Stimulated activated CD4-positive, alpha-beta T cell treated with anti-CD3 and anti-CD28 coated beads, Interleukin-12 subunit alpha, Interleukin-12 subunit beta, amount 100 ng/mL, for 4 hours (primary cell): ENCODE measurements around the gene TCAIM.

ENCODE experiments used
- DNase-seq: peaks from one replicate; pipeline ENCODE4 v3.0.0-alpha.2; 2020

TCAIM gene, protein sequence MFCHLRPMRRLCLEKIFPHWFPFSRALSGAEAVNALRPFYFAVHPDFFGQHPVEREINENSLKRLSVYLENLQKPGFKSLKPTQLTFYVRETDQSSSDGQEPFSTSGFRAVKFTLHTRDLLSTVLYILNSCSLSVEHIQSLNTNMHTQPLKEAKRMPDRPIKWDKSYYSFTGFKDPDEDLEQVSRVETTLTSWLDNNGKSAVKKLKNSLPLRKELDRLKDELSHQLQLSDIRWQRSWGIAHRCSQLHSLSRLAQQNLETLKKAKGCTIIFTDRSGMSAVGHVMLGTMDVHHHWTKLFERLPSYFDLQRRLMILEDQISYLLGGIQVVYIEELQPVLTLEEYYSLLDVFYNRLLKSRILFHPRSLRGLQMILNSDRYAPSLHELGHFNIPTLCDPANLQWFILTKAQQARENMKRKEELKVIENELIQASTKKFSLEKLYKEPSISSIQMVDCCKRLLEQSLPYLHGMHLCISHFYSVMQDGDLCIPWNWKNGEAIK

DNA sequence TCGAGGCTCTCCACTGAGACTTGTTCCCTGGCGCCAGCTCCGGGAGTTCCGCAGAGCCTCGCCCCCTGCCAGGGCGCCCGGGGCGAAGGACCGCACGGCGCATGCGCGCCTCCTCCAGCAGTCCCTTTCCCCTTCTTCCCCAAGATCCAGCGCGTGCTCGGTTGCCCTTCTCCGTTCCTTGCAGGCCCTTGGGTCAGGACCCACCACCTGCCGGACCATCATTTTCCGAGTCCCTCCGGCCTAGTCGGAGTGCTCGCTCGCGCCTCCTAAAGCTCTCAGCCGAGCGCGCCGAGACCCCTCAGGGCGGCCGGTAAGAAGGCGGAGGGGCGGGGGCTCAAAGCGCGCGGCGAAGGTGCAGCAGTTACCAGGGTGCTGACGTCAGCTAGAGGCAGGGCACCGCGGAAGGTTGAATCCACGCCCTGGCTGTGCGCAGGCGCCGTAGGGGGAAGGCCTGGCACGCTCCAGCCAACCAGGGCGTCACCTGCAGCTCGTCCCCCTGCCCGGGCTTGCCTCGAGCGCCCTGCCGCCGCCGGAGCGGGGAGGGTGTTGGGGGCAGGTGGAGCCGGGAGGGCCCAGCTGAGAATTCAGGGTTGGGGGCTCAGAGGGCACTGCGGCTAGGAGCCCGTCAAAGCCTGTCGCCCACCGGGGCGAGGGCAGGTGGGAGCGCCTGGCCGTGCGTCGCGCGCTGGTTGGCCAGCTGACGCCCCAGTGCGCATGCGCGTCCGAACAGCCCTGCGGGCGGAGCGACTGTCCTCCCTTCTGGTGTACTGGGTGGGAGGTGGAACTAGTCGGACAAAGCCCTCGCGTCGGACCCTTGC lies at the start of gene TCAIM:
Gene TCAIM (plus strand): TSS at position 757 of the 818 bp plus-strand sequence. CDS start 16,017 bp downstream, outside the sequence.
- DNase-seq = peak; percentile 98

DNA sequence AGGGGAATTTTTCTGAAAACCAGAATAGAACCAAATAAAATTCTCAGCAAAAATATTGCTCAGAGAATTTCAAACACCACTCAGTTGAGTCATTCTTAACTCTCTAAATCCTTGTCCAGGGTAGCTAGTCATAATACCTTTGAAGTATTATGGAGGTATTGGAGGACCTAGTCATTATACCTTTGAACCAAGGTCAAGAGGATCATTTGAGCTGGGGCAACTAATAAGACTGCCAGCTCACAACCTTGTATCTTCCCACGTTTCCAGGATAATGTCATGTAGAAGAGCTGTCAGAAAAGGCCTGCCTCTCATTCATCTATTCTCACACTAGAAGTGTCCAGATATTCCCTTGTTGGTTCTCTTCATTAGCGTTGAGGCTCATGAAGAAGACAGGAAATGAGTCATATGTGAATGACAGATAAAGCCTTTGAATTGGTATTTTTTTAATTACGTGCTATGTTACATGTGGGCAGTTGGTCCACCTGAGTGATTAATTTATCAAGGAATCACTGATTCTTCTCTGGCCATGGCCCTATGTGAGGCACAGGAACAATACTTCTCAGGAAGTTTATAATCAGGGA lies 48.6 kb upstream of the TCAIM start:
- DNase-seq = no peak

DNA sequence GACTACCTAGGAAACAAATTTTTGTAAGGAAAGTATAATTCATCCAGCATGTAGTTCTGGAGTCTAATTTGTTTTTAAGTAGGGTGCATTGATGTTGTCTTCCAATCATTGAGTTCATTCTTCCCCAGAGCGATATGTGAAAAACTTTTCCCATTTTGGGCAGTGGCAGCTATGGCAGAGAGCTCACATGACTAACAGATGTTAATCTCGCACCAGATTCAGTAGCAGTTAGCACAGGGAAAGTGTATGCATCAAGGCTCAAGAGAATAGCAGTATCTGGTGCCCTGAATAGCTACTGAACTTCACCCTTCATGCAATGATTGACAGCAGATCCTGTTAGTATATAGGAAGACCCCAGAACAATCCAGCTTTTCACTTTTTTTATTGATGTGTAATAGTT lies 46.3 kb upstream of the TCAIM start:
- no peak for DNase-seq

DNA sequence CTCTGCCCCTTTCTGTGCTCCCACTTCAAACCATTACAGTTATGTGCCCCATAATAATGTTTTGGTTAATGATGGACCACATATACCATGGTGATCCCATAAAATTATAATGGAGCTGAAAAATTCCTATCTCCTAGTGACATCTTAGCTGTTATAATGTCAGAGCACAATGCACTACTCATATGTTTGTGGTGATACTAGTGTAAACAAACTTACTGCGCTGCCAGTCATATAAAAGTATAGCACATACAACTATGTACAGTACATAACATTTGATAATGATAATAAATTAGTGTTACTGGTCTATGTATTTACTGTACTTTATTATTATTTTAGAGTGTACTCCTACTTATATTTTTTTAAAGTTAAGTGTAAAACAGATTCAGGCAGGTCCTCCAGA lies 45.6 kb upstream of the TCAIM start:
- no peak for DNase-seq

DNA sequence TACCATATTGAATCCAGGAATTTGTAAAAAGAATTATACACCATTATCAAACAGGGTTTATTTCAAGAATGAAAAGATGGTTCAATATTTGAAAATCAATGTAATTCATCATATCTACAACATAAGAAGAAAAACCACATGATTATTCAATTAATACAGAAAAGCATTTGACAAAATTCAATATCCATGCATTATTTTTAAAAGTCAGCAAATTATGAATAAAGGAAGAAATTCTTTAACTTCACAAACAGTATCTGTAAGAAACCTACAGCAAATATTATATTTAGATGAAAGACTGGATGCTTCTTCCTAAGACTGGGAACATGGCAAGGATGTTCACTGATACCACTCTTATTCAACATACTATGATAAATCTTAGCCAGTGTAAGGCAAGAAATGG lies 41.3 kb upstream of the TCAIM start:
- no peak for DNase-seq

DNA sequence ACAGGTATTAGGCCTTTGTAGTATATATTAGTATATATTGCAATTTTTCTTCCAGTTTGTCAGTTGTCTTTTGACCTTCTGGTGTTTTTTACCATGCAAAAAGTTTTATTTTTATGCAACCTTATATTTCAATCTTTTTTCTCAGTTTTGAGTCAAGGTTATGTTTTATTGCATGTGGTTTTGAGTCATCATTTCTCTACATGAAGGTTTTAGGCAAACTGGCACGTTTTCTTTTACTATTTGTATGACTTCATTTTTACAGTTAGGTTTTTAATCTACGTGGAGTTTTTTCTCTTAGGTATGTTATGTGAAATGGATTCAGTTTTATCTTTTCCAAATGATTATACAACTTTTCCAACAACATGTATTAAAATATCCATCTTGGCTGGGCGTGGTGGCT lies 36.8 kb upstream of the TCAIM start:
- no peak for DNase-seq

DNA sequence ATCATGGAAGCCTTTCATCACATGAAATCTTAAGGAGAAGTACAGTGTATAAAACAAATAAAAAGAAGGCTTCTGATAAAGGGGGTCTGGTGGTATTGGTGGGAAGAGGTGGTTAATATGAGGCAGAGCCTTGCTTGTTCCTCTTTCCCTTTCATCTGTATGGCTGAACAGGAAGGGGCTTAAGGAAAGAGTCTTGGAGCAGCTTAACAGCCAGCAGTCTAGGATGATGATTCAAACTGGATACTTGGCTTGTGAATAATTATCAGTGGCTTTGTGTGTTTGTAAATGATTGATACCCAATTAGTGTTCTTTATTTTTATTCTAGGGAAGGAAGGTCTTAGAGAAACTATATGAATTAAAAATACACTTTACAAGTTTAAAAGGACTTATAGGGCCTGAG lies 29.1 kb upstream of the TCAIM start:
- no peak for DNase-seq

DNA sequence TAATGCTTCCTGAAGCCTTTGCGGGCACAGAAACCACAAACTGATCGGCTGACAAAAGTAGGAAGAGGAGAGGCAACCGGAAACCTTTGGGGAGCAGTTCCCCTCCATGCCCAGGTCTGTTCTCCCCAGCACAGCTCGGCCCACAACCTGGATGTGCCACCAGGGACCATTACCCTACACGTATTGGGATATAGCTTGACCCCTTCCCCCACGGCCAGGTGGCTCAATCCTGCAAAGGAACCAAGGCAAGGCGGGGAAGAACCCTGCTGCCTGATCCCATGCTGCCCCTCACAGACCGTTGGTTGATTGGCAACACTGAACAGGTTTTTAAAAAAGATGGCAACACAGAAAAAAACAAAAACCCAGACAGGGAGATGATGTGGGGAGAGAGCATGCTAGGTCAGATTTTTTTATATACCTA lies 19.7 kb upstream of the TCAIM start:
- no peak for DNase-seq

DNA sequence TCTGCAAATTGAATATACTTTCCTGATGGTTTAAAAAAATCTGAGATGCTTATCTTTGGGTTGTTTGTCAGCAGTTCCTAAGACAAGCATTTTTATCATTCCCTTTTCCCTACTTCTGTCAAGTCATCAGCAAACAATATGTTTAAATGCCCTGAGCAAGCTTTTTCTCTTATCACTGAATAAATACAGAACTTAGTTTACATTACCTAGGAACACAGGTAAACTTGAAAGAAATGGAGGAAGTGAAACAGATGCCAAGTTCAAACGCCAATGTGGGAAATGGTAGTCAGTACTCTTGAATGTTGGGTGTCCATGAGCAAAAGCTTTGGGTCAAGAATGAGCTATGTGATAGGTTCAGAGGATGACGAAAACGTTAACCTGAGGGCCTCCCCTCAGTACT lies 17.2 kb upstream of the TCAIM start:
- no peak for DNase-seq

DNA sequence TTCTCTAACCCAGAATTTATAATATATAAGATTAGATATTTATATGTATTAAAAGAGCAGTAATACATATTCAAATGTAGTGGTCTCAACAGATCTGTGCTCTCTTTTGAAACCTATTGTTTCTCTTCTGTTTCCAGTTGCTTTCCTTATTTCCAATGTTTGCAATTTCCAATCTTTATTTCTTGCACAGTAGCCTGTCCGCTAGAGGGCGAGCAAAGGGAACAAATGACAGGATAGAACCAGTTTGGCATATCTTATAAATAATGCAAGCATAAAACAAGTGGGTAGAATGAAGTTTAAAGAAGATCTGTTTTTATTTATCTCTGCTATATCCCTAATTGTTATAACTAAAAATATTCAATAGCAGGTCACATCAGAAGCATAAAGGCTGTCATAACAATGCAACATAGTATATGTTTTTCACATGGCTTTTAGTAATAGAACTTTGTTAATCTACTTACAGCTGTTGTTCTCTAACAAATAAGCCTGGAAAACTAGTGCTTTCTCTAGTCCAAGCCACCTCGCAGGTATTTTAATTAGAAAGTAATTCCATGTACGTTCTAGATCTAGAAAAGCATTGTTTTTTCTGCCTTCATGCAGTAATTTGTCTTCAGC lies 15.1 kb upstream of the TCAIM start:
- peak; percentile 44 for DNase-seq

DNA sequence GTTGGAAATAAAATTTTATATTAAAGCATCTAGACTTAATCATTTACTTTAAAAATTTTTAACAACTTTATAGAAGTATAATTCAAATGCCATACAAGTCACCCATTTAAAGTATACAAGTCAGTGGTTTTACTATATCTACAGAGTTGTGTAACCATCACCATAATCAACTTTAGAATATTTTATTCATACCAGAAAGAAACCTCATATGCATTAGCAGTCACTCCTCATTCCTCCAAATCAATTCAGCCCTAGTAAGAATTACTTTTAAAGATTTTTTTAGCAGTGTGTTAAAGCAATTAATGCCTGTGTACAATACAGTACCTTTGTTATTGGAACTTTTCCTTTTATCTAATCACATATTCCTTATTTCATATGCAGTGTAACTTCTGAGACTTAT lies 14.0 kb upstream of the TCAIM start:
- no peak for DNase-seq

DNA sequence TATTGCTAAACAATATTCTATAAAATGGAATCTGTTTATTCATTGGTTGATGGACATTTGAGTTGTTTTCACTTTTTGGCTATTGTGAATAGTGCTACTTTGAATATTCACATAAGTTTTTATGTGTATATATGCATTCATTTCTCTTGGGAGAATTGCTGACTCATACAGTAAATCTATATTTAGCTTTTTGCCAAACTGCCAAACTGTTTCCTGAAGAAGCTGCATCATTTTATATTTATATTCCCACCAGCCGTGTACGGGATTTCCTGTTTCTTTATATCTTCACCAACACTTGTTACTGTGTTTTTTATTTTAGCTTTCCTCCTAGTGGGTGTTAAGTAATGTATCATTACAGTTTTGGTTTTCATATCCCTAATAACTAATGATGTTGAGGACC lies 12.5 kb upstream of the TCAIM start:
- DNase-seq = no peak

DNA sequence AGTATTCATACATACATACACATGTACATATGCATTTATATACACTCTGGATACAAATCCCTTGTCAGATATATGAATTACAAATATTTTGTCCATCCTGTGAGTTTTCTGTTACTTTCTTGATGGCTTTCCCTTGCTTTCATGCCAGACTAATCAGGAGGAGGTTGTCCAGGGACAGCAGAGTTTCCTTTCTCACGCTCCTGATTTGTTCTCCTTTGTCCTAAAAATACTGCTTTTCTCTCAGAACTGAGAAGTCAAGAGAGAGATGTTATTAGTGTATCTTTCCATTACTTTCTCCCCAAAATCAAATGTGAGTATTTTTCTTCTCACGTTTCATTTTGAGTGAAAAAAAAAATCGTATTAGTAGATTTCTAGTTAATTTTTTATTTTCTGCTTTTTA lies 12.1 kb upstream of the TCAIM start:
- DNase-seq = no peak

DNA sequence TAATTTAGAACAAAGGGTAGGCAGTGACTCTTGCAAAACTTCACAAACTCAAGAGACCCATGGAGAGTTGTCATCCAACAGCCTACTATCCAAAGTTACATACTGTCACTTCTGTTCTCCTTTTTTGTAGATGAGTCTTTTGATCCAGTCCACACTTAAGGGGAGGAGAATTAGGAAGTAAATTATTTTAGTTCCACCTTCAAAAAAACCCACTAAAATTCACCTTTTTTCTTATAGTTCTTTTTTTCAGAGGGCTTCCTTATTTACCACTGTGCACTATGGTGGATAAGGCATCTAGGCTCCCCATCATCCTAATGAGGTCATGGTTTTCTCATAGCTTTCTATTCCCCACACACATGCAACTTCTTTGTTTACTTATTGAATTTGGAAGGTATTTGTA lies 8.6 kb upstream of the TCAIM start:
- no peak for DNase-seq

DNA sequence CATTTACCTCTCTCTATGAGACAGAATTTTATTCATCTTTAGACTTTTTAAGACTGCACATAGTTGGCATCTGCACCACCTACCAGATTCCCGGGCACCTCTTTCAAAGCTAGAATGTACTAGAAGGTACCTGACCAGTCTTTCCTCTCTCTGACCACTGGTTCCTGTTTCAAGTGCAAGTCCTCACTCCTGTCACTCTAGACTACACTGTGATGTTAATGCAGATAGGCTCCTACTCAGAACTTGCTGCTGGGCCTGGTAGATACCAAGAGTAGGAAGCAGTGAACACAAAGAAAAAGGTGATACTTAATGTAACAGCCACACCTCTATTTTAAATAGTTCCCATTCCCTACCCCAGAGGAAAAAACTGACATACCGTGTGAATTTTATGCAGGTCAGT lies 8.1 kb upstream of the TCAIM start:
- DNase-seq = no peak

DNA sequence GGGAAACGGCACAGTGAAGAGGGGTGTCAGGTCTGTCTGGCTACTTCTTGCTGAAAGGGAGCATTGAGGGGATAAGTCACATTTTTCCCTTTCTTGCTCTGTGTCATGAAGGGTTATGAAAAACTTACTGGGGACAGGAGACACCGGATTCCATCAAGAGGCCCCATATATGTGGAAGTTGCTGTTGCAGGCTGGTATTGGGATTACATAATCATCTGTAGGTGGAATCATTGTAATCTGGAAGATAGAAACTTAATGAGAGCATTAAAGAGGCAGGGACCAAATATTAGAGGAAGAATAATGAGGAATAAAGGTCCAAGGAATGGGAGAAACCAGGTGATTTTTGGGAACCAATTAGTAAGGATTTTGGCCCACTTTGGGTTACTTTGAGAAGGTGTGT lies 4.2 kb upstream of the TCAIM start:
- DNase-seq = no peak

DNA sequence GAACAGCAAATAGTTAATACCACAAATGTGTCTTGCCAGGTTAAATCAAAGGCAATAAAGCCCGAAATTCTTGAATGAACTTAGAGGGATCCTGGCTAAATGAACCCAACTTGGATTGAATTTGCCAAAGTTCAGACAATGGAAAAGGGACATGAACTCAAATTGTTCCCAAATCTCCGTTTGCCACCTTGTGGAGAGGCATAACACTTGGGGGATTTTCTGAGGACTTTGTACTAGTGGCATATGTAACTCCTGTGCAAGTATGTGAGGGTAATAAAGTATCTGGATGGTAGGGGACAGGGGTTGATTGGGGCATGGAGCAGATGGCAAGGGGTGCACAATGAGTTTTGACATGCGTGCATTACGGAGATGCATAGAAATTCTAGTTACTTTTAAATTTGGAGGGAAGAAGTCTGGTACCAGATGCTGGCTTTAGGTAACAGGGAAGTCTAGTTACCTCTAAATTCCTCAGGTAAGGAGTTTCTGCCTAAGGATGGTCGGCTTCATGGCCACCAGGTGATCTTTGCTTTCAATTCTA lies 1.2 kb upstream of the TCAIM start:
- no peak for DNase-seq

DNA sequence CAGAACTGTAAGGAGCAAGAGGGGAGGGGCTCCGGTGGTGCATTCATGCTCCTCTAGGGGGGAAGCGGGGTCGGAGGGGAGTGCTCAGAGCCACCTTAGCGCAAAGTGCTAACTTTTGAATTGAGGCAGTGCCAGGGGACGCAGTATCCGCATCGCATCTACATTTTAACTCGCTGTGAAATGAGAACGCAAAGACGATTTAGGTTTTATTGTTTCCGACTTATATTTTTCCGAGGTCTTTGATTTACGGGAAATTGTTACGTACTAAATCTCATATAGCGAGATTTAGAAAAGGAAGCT lies 212 bp downstream of the TCAIM start:
- no peak for DNase-seq

DNA sequence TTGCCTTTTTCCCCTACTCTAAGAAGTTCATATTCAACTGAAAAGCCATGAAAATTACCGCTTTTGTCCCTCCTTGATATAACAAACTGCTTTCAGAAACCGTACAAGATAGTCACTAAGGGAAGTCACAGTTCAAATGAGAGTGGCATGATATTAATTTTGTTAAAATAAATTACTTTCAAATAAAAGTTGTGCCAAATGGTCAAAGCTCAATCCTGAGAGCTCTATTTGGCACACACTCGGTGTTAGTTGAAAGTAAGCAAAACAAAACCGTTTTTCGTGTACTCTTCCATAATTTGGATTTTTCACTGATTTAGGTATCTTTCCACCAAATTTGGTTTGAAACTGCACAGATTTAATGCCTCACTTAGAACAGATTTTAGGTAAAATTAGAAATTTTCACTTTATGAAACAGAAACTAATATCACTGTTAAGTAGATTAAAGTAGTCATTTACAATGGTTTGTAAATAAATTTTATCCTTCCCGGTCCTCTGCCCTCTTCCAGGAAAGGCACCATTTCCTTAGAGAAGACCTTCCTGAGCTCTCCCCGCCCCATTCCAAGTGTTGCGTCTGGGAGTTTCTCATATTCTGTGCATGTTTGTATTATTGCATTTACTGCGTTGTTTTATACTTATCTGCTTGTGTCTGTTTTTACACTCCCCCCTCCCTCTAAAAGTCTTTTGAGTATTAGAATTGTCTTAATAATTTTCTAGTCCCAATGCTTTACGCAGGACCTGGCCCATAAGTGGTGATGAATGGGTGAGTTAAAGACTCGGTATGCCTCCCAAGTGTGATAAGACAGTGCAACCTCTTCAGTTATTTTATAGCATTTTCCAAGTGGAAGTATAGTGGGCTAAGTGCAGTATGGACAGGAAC lies 853 bp downstream of the TCAIM start:
- DNase-seq = no peak

DNA sequence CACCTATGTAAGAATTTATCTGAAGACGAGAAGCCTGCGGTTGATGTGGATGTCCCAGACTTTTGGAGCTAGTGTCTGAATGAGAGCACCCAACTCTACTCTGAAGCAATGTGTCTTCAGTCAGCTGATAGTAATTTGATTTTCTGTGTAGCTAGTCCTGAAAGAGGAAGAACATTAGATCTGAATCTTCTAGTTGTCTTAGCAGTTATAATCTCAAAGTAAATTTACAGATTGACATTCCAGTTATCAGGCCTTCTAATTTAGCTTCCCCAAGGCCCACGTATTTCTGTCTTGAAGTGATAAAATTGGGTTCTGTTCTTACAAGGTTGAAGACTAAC lies 1.5 kb downstream of the TCAIM start:
- DNase-seq = no peak

DNA sequence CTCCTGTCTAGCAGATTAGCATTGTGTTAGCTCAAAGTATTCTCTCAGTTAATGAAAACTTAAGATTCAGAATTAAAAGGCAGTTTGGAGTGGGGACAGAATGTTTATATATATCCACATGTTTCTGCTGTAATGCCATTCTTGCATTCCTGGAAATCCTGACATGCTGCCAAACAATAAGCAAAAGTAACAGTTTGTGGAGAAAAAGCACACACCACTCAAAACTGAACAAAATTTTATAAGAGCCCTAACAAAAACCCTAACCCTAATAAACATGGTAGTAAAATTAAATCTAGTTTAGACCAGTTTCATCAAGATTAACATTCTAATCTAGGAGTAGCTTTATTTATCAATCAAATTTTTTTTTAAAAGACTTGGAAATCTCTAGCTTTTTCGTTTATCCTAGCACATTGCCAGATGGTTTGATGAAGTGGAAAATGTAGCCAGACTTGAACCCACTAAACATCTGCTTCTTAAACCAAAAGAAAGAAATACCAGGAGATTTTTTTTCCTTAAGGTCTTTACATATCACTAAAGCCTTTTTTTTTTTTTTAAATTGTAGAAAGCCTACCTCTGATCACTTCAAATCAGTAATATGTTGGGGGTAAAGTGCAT lies 3.7 kb downstream of the TCAIM start:
- DNase-seq = no peak

DNA sequence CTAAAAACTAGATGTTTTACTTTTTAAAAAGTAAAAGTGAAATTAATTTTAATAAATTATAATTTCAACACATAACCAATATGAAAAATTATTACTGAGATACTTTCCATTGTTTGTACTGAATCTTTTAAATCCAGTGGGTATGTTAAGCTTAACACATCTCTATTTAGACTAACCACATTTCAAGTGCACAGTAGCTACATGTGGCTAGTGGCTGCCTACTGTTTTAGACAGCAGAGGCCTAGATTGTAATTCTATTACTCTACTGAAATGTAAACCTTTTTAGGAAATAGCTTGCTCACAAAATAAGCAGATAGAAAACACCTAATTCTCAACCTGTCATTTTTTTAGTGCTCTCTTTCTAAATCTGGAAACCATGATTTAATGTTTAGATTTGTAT lies 4.9 kb downstream of the TCAIM start:
- DNase-seq = no peak
